ENCODE data around the gene CCDC174.

CCDC174 gene

DNA sequence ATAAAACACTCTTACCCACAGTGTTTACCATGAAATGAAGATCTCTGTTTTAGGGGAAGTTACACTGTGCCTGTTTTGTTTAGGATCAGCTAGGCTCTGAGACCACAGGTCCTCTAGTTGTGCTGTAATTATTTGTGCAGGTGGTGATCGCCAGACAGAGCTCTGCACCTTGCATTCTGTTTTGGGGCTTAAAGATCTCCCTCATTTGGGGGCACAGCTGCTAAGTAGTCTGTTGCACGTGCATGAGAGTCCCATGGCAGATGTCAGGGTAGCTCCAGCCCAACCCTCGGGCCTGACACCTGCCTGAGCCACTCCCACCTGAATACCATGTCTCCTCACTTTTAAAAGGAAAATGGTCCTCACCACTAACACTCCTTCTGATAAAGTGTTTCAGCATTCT lies 35.8 kb downstream of the CCDC174 start:
- no peak for DNase-seq
- in situ Hi-C loops (cut with HindIII; ENCODE audit: low pct_ligation_motif_present, low pct_unique_long_range_greater_than_20kb, low sequenced_read_pairs): no loop called here

DNA sequence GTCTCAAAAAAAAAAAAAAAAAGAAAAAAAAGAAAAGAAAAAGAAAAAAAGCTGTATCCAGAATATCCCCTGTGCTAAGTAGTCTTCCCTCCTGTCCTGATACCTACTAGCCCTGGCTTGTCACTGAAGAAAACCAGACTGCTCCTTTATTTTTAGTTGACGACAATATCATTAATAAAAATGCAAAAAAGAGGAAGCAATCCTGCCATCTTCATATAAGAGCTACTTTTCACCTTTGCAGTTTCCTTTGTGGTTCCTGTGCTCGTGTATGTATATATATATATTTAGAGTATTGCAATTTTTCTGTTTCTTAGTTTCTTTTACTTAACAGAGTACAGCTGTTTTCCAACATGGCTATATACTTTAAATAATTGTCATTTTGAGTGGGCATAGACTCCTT lies 37.0 kb downstream of the CCDC174 start:
- no peak for DNase-seq
- in situ Hi-C loops (cut with HindIII; ENCODE audit: low pct_ligation_motif_present, low pct_unique_long_range_greater_than_20kb, low sequenced_read_pairs): no loop called here

DNA sequence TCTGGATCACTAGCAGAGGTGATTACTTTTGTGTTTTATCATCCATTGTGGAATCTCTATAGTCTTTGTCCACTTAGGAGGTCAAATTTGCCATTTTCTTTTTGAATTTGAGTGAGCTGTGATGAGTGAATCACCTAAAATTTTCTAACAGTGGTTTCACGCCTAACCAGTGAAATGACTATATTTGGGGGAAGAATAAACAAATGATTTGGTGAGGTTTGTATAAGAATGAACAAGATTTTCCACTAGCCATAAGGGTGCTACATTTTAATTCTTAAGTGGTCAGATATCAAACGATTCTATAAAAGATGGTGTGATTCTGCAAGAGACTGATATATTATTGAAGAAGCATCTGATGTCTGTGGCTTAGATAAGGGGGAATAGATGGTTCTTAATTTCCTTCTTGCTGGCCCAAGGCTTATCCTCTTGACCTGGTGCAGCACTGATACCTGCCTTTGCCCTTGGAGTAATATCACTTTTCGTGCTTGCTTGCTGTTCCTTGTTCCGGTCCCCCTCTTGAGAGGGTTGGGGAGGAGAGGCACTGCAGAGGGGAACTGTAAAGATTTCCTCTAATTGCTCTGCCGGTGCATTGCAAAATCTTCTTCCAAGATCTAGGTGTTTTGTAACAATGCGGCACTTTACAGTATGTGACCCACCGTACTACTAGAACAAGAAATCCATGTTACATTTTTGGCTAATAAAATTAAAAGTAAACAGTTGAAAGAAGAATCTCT lies 37.9 kb downstream of the CCDC174 start:
- DNase-seq: no peak
- in situ Hi-C loops (cut with HindIII; ENCODE audit: low pct_ligation_motif_present, low pct_unique_long_range_greater_than_20kb, low sequenced_read_pairs): no loop called here

DNA sequence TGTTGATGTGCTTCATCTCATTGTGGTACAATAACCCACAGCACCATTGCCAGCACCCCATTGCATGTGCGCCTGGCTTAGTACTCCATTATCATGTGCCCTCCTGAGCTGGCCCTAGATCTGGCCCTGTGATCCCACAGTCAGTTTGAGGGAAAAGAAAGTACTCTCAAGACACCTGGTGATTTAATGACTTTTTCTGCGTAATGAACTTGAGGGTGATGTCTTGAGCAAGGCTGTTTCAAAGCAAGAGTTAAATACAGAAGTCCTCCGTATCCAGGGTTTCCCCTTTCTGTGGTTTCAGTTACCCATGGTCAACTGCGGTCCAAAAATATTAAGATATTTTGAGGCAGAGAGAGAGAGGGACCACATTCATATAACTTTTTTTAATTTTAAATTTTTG lies 39.7 kb downstream of the CCDC174 start:
- in situ Hi-C loops (cut with HindIII; ENCODE audit: low pct_ligation_motif_present, low pct_unique_long_range_greater_than_20kb, low sequenced_read_pairs): no loop called here
- DNase-seq: no peak

DNA sequence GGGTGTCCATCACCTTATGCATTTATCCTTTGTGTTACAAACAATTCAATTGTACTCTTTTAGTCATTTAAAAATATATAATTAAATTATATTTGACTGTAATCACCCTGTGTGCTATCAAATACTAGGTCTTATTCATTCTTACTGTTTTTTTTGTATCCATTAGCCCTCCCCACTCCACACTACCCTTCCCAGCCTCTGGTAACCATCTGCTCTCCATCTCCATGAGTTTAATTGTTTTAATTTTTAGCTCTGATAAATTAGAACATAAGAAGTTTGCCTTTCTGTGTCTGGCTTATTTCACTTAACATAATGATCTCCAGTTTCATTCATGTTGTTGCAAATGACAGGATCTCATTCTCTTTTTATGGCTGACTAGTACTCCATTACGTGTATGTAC lies 40.2 kb downstream of the CCDC174 start:
- no peak for DNase-seq
- in situ Hi-C loops (cut with HindIII; ENCODE audit: low pct_ligation_motif_present, low pct_unique_long_range_greater_than_20kb, low sequenced_read_pairs): no loop called here

DNA sequence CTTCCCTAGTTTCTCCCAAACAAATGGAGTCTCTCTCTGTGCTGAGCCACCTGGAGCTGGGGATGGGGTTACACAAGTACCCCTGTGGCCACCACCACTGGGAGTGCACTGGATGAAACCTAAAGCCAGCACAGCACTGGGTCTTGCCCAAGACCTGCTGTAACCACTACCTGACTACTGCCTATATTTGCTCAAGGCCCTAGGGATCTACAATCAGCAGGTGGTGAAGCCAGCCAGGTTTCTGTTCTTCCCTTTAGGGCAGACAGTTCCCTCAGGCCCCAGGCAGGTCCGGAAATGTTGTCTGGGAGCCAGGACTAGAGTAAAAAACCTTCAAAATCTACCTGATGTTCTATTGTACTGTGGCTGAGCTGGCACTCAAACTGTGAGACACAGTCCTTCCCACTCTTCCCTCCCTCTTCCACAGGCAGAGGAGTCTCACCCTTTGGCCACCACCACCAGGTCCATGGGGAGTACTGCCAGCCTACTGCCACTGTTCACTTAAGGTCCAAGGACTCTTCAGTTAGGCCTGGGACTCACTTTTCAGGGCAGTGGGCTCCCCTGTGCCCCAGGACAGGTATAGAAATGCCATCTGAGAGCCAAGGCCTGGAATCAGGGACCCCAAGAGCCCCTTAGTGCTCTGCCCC lies 47.2 kb downstream of the CCDC174 start:
- DNase-seq: no peak
- in situ Hi-C loops (cut with HindIII; ENCODE audit: low pct_ligation_motif_present, low pct_unique_long_range_greater_than_20kb, low sequenced_read_pairs): no loop called here

DNA sequence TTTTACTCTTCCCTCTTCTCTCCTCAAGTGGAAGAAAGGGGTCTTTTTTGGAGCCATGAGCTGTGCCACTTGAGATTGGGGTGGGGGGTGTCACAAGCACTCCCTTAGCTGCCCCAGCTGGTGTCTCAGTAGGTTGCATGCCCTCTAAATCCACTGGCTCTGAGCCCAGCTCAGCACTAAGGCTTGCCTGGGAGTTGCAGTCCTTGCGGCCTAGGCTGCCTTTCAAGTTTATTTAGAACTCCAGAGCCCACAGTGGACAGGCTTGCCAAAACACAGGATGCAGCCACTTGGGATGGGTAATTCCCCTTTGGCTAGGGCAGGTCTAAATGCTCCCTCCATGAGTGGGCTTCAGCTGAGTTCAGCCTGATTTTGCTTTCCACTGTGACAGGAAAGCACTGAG lies 48.1 kb downstream of the CCDC174 start:
- in situ Hi-C loops (cut with HindIII; ENCODE audit: low pct_ligation_motif_present, low pct_unique_long_range_greater_than_20kb, low sequenced_read_pairs): no loop called here
- no peak for DNase-seq

DNA sequence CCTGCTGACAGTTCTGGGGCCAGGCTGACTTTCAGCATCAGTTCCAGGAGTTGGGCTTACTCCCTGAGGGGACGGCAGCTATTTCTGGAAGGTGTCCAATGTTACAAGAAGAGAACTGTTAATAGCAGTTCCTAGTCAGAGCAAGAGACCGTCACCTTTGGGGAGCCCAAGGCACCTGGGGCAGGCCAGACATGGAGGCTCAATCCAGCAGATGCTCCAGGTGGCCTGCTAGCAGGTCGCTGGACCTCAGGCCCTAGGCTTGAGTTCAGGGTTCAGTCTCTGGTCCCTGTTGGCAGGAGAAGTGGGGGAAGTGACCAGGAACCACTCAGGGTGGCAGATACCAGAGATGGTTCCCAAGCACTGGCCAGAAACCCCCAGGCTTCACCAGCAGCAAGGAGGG lies 49.3 kb downstream of the CCDC174 start:
- DNase-seq: no peak
- in situ Hi-C loops (cut with HindIII; ENCODE audit: low pct_ligation_motif_present, low pct_unique_long_range_greater_than_20kb, low sequenced_read_pairs): no loop called here

DNA sequence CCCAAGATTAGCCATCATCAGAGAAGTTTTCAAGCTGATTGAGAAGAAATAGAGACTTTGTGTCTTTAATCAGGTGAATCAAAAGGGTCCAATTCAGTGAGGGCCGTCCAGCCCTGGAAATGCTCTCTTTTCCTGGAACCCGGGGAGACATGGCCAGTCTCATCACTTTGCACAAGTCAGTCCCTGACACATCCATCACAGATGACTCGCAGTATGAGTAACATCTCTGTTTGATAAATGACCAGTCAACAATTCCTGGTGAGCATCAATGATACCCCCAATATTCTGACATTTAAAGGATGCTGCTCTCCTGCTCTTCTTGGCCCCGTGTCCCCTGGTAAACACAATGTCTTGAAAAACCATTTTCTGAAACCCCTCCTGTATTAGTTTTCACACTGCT lies 50.1 kb downstream of the CCDC174 start:
- in situ Hi-C loops (cut with HindIII; ENCODE audit: low pct_ligation_motif_present, low pct_unique_long_range_greater_than_20kb, low sequenced_read_pairs): no loop called here
- no peak for DNase-seq

DNA sequence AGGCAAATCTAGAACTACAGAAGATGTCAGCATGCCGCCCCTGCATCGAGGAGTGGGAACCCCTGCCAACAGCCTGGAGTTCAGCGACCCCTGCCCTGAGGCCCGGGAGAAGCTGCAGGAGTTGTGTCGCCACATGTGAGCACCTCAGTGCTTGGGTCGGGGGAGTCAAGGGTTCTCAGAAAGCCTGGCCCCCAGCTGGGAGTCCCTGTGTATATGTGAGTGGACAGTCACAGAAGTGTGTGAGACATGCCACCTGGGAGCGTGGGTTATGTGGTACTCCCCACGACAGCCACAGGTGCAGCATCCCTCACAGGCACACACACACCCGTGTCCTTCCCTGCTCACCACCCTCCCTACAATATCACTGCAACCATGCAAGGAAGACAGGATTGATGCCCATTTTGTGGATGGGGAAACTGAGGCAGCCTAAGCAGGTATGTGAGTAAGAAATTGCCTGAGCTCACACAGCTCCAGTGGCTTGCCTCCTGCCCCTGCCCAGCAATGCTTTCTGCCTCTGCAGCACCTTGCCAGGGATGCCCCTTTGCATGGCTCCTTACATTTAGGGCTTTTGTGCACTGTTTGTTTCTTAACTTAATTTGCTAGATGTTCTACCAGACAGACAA lies 51.7 kb downstream of the CCDC174 start:
- in situ Hi-C loops (cut with HindIII; ENCODE audit: low pct_ligation_motif_present, low pct_unique_long_range_greater_than_20kb, low sequenced_read_pairs): no loop called here
- DNase-seq: no peak

DNA sequence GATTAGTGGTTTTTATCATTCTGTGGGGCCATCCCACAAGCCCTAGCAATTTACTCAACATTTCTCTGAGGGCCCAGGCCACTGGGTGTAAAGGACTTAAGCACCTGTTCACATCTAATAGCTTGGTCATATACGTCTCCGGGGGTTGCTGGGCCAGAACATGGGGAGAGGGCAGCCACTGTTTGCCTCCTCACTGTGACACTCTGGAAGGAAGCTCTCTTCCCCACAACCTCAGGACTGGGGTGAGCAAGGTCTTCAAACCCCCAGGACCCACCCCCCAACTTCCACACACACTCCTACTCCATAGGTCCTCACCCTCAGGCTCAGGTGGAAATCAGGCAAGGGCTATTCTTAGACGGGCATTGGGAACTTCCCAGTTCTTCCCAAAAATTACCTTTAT lies 52.2 kb downstream of the CCDC174 start:
- in situ Hi-C loops (cut with HindIII; ENCODE audit: low pct_ligation_motif_present, low pct_unique_long_range_greater_than_20kb, low sequenced_read_pairs): no loop called here
- DNase-seq: no peak

DNA sequence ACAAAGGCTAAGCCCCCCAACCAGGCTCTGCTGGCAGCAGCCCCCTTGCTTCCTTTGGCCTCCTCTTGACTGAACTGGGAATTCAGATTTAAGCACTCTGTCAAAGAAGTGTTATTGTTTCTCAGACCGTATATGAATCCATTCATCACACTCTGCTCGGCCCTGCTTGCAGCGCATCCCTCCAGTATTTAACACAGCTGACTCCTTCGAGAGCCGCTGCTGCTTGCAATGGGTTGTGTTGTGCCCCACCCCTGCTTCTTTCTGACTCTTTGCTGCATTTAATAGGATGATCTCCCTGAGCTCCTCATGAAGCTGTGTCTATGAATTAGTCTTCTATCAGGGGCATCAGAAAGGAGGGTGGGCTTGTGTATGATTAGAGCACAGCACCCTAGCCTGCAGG lies 54.5 kb downstream of the CCDC174 start:
- in situ Hi-C loops (cut with HindIII; ENCODE audit: low pct_ligation_motif_present, low pct_unique_long_range_greater_than_20kb, low sequenced_read_pairs): no loop called here
- no peak for DNase-seq

DNA sequence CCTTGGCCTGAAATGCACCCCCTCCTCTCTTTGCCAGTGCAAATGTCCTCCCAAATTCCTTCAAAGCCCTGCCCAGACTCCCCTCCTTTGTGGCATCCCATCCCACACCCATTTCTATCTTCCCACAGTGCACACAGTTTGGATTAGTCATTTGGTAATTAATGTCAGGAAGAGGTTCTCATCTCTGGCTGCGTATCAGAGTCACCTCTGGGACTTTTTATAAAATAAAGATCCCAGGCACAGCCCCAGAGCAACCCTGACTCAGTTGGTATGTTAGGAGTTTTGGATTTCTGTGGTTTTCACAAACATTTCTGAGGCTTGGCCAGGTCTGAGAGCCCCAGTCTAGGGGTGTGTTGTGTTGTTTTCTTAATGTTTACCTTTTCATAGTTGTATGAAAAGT lies 65.0 kb downstream of the CCDC174 start:
- in situ Hi-C loops (cut with HindIII; ENCODE audit: low pct_ligation_motif_present, low pct_unique_long_range_greater_than_20kb, low sequenced_read_pairs): no loop called here
- no peak for DNase-seq

DNA sequence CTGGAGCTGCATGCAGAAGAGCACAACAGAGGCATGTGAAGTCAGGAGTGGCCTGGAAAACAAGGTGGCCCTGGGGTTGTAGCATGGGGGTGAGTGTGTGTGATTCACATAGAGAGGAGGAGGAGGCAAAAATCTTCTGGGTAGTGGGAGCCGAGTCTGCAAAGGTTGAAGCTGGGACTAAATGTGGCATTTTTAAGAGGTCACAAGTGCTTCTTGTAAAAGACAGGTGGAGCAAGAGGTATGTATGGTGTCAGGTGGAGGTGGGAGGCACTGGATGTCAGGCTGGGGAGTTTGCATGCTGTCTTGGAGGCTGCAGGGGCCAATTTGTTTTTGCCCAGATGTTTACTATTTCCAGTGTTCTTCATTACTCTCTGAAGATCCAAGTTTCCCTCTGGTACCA lies 65.7 kb downstream of the CCDC174 start:
- DNase-seq: no peak
- in situ Hi-C loops (cut with HindIII; ENCODE audit: low pct_ligation_motif_present, low pct_unique_long_range_greater_than_20kb, low sequenced_read_pairs): no loop called here

DNA sequence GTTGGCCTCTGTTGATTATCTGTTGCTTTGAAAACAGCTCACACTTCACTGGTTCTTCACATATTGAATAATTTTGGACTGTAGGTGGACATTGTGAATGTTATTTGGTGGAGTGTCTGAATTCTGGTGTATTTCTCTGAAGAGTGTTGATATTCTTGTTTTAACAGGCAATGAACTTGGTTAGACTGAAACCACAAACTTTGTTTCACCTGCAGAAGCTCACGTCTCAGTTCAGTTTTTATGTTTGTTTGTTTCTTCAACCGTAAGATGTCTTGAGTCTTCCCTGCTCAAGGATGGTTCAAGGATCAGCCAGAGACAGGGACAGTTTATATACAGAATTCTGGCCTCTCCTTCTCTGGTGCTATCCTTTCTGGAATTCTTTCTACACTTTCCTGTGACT lies 67.0 kb downstream of the CCDC174 start:
- DNase-seq: no peak
- in situ Hi-C loops (cut with HindIII; ENCODE audit: low pct_ligation_motif_present, low pct_unique_long_range_greater_than_20kb, low sequenced_read_pairs): no loop called here

DNA sequence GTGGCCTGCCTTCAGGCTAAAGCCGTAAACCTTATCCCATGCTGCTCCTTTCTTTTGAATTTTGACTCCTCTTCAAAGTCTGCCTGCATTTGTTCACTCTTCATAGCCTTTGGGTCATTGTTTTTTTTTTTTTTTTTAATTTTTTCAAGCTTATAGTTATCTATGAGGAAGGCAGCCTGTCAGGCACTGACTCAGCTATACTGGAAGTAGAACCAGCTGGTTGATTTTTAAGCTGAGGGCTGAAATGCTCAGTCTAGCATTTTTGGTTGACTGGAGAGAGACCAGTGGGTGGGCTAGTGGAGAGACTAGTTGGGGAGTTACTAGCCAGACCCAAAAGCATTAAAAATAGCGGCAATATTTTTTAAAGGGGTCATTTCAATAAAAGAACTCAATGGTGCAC lies 67.4 kb downstream of the CCDC174 start:
- in situ Hi-C loops (cut with HindIII; ENCODE audit: low pct_ligation_motif_present, low pct_unique_long_range_greater_than_20kb, low sequenced_read_pairs): no loop called here
- no peak for DNase-seq

DNA sequence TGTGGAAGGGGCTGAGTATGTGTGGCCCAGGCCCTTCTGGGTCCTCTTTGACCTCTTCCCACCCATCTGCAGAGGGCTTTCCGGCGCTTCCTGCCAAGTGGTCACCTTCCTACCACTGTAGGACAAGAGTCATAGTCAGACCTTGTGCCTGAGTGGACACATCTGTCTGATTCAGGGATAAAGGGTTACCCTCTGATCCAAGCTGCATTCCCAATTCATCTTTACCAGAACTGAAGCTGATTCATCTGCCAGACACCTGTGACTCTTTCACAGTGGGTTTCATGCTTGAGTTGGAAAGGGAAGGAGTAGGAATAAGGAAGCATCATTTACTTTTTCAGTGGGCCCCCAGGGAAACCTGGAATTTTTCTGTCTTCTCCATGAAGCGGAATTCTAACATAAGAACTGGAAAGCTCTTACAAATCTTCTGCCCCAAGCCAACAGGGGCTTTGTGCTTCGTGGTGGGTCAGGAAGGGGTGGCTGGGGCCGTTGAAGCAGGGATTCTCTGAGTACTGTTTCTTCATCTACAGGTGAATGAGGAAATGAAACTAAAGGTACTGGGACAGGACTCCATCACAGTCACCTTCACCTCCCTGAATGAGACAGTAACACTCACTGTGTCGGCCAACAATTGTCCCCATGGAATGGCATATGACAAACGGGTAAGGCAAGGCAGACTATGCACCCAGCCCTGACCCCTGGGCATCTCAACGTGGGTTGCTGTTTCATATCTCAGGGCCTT lies 69.7 kb downstream of the CCDC174 start:
- in situ Hi-C loops (cut with HindIII; ENCODE audit: low pct_ligation_motif_present, low pct_unique_long_range_greater_than_20kb, low sequenced_read_pairs): no loop called here
- DNase-seq: no peak

Measured in ACHN (cell line).